Right forelimb (tissue), 1 donor: ENCODE measurements around the gene CSF3.

Experiments
- DNase-seq: peaks from one replicate; pipeline ENCODE4 v3.0.0-alpha.2; 2018

Gene CSF3

GRCh38 chr17:40063187-40063771, 48.0 kb downstream of the CSF3 start:
- no peak for DNase-seq

DNA sequence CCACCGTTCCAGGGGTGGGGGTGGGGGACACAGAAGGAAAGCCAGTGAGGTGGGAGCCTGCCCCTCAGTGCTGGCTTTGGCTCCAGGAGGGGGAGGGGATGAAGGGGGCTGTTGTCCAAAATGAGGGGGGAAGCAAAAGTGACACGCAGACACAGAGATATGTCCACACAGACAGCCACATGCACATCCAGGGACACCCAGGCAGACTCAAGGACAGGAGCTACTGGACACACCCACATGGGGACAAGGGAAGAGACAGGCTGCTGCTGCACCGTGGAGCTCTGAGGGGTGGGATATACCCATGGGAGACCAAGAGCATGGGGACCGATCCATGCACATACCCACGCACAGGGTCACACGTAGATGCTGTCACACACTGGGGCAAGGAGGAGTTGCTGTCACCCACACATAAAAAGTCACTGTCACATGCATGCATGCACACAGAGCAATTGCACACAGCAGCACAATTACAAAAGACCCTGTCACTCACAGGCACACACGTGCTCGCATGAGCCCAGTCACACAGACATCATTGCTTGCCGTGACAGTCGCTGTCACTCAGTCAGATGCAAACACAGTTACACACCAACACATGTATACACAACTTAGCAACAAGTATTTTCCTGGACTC, 48.8 kb downstream of the CSF3 start:
- no peak for DNase-seq

DNA sequence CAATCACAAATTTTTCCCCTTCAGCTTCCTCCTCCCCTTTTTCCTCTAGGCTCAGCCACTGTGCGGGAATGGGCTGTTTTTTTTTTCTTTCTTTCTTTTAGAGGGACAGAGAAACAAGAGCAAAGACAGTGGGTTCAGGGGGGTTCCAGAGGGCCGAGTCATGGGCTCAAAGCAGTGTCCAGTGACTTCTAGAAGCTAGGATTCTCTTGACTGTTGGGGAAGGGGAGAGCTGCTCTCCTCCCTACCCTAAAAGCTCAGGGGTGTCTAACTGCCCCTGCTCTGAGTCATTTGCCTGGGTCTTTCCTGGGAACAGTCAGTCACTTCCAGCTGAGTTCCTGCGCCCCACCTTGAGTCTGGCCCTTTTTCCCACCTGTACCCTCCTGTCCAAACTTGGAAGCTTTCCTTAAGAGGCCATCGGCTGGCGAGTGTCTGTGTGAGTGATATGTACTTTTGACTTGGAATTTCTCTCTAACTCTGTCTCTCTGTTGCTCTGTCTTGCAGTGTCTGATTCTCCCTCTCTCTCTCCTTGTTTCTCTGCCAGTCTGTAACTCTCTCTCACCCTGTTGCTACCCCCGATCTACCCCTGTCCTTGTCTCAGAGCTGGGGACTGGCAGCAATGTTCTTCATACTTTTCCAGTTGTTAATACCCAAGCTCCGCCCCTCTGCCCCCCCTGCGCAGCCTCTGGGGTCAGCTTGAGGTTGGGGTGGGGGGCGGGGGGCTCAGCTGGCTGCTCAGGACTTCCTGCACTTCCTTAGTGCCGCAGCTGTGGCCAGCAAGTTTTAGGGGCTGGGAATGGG, 49.9 kb downstream of the CSF3 start:
- no peak for DNase-seq

- DNase-seq: no peak
These were observed 50.7 kb downstream of the CSF3 start for GRCh38 chr17:40065769-40066510.
